HG02759 (cell line): ENCODE results near the gene RSPH3.
"Not testable (repeated sequence)": the region's sequence is repeated elsewhere in the genome, so short reads cannot be mapped to it uniquely, and the experiment has no call there.

Experiments used
- ATAC-seq: cut with Tn5 transposase; IDR thresholded peaks from one replicate; pipeline ENCODE4 v1.9.1; 2021; ENCODE audit warnings: mild to moderate bottlenecking, moderate library complexity; ENCODE audit not compliant: unreplicated experiment

RSPH3 gene

DNA sequence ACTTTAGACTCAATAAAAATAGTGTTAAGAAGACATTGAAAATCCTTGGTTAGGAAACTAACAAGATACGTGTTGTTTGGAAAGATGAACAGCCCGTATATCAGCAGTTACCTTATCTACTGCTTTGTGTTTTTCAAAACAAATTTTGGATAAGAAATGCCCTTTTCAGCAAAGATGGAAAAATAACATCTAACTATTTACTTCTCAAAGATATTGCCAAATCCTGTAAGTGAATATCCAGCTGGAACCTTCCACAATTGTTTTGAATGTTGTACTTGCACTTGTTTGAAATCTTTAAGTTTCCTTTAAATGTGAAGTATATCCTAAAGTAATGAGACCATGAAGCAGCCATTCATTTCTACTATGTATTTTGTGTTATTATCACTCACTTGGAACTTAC, 30.2 kb upstream of the RSPH3 start:
- ATAC-seq: no peak

DNA sequence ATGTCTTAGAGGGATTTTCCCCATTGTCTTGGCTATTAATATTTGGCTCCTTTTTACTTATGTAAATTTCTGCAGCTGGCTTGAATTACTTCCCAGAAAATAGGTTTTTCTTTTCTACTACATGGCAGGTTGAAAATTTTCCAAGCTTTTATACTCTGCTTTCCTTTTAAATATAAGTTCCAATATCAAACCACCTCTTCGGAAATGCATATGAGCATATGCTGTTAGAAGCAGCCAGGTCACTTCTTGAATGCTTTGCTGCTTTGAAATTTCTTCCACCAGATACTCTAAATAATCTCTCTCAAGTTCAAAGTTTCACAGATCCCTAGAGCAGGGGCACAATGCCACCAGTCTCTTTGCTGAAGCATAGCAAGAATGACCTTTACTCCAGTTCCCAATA, 25.2 kb upstream of the RSPH3 start:
- not testable (repeated sequence) for ATAC-seq

DNA sequence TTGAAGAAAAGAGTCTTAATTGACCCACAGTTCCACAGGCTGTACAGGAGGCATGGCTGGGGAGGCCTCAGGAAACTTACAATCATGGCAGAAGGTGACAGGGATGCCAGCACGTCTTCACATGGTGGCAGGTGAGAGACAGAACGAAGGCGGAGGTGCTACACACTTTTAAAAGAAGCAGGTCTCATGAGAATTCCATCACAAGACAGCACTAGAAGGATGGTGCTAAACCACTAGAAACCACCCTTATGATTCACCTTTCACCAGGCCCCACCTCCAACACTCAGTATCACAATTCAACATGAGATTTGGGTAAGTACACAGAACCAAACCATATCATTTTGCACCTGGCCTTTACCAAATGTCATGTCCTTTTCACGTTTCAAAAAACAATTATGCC, 23.9 kb upstream of the RSPH3 start:
- no peak for ATAC-seq

DNA sequence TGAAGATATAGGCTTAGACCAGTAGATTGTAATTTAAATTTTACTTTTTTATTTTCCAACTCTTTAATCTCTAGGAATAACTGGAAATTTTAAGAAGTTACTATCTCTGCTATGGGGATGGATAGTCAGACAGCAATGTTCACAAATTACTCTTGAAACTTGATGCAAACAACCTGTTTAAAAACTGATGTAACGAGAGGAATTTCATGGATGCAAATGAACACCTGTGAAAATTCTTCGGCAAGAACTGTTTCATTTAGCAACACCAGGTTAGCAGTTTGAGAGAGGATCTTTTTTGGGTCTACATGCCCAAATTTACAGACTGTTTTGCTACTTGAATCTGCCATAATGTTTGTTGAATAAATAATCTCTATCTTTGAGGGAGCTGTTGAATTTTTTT, 20.0 kb upstream of the RSPH3 start:
- no peak for ATAC-seq

DNA sequence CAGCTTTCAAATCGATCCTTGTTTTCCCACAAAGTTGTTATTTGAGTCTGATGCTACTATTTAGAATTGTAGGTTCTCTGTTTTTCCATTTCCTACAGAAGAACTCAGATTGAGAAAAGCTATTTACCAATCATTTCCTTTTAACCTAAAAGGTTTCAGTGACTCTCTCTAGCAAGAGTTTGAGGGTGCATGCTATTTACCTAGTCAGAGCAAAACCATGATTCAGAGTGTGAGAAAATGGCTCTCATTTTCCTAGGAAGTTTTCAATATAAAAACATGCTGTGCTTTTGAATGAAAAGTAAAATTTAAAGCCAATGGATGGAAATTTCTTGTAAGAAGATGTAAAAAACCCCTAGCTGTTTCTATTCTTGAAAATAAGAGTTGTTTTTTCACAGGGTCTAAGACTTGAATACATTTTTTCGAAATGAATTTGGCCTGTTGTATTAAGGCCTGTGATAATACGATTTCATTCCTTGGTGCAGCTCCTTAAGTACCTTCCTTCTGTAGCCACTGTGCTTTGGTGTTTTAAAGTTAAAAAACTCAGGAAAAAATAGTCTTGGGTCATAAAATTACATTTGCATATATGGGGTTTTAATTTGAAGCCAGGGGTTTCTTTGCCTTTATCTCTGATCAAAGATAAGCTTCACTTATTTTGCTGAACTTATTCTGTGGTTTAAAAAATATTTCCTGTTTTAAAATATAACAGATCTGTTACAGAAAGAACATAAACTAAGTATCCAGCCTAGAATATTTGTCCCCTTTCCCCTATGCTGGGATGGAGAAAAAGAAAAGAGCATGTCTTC, 18.0 kb upstream of the RSPH3 start:
- no peak for ATAC-seq

DNA sequence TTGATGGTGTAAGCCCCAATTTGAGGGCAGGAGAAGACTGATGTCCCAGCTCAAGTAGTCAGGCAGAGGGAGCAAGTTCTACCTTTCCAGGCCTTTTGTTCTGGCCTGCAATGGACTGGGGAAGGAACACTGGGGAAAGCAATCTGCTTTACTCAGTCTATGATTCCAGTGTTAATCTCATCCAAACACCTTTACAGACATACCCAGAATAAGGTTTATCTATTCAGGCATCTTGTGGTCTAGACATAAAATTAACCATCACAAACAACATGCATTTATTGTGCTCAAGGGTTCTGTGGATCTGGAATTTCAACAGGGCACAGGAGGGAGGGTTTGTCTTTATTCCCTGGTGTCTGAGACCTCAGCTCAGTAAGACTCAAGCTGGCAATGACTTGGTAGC, 14.4 kb upstream of the RSPH3 start:
- no peak for ATAC-seq

DNA sequence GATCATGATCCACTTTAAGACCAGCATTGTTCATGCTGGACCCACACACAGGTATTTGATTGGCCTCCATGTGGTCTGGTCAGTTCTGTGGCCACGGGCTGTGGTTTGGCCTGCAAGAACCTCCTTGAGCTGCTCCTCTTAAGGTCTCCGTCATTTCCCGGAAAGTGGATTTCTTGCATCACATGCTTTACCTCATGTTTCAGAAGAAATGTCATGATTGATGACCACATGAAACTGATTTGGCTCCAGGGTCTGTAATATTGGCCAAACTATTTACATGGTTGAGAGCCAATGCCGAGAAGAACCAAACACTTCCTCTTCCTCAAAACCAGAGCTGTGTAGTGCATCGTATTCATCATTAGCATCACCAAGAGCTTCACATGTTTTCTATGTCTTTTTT, 13.2 kb upstream of the RSPH3 start:
- ATAC-seq: no peak

DNA sequence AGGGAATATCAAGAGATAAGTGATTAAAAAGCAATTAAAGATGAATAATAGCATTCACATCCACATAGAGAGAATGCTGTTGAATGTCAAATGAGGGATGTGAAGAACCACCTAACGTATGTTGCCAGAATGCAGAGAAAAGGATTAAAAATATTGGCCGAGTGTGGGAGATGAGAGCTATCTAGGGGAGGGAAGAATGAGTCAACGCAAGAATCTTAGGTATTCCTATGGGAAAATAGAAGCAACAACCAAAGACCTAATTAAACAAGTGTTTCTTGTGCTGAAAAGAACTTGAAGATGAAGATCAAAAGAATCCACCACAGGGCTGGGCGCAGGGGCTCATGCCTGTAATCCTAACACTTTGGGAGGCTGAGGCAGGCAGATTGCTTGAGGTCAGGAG, 12.2 kb upstream of the RSPH3 start:
- ATAC-seq: no peak

DNA sequence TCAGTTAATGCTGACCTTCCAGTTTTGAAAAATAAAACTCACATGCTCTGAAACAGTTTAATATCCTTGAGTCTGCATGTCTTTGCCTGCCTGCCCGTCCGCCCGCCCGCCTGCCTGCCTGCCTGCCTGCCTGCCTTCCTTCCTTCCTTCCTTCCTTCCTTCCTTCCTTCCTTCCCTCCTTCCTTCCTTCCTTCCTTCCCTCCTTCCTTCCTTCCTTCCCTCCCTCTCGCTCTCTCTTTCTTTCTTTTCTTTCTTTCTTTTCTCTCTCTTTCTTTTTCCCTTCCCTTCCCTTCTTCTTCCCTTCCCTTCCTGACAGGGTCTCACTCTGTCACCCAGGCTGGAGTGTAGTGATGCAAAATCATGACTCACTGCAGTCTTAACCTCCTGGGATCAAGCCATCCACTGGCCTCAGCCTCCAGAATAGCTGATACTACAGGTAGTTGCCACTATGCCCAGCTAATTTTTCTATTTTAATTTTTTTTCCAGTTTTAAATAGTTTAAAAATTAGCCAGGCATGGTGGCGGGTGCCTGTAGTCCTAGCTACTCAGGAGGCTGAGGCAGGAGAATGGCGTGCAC, 10.1 kb upstream of the RSPH3 start:
- not testable (repeated sequence) for ATAC-seq

DNA sequence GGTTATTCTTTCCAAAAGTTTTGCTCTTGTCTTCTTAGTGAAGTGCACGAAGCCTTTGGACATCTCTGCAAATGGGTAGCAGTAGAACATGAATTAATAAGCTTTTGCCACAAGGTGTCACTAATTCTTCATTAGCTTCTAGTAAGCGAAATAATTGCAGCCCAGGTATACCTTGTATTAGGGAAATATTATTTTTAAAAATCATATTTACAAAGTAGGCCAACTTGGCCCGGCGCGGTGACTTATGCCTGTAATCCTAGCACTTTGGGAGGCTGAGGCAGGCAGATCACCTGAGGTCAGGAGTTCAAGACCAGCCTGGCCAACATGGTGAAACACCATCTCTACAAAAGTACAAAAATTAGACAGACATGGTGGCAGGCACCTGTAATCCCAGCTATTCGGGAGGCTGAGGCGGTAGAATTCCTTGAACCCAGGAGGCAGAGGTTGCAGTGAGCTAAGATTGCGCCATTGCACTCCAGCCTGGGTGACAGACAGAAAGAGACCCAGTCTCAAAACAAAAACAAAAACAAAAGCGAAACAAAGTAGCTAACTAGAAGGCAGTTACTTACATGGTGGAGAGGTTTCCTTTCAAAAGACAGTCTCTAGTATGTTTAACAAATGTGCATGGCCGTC, 8.8 kb upstream of the RSPH3 start:
- ATAC-seq: no peak

DNA sequence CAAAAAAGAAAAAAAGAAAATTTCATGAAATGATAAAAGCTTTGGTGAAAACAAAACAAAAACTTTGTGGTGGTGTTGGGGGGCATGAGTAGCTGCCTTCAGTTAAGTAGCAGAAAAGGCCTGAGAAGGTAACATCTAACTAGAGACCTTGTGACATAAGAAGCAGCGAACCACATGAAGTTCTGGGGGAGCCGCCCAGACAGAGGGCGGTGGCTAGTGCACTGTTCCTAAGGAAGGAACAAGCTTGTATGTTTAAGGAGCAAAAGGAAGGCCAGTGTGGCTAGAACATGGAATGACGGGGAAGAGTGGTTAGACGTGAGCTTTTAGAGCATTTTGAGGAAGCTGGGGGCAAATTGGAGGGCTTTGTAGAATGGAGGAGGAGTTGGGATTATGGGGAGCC, 7.5 kb upstream of the RSPH3 start:
- ATAC-seq: no peak

DNA sequence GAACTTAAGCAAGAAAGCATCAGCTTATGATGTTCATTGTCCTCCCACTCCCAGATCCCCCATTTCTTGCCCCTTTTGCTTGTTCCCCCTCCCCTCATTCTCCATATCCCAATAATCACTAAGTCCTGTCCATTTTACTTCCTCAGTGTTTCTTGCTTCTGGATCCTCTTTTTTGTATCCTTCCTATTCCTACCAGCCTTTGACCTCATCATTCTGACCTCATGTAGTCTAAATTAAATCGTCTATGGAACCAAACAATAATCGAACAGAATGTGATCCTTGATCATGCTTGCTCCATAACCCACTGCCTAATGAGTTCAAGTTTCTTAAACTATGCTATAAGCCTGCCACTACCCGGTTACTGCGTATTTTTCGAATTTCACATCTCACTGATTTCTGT, 5.4 kb upstream of the RSPH3 start:
- no peak for ATAC-seq

DNA sequence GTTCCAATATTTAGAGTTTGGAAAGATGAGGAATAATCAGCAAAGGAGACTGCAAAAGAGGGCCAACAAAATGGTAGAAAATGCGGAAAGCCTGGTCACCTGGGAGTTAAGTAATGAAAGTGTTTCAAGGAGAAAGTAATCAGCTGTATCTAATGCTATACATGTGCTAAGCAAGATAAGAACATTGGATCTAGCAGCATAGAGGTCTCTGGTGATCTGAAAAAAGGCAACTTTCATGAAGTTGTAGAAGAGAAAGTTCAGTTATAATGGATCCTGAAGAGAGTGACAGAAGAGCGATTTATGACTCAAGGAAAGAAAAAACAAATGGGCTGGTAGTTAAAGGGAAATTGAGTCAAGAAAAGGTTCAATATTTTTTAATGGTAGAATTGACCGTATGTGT, 4.6 kb upstream of the RSPH3 start:
- no peak for ATAC-seq

DNA sequence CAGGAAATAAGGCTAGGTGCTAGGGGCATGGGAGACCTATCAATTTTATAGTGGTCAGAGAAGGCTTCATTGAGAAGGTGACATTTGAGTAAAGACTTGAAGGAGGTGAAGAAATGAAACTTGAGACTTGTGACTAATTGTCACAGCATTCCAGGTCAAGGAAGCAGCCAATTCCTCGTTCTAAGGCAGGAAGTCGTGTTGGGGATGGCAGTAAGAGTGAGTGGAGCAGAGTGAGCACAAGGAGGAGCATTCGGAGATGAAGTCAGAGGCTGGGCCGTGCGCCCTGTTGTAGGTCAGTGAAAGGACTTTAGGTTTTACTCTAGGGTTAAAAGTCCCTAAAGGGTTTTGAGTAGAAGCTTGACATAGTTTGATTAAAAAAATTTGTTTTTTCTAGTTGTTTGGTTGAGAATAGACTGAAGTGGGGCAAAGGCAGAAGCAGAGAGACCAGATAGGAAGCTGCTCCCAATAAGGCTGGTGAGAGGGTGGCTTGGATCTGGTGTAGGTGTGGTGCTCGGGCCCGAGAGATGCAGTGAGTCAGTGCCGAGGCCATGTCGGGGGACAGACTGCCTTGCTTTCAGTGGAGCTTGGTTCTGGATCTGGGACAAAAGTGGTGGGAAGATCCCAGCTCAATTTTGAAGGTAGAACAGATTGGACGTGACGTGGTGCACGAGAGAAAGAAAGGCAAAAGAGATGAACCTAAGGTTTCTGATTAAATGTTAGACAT, 2.6 kb upstream of the RSPH3 start:
- no peak for ATAC-seq

DNA sequence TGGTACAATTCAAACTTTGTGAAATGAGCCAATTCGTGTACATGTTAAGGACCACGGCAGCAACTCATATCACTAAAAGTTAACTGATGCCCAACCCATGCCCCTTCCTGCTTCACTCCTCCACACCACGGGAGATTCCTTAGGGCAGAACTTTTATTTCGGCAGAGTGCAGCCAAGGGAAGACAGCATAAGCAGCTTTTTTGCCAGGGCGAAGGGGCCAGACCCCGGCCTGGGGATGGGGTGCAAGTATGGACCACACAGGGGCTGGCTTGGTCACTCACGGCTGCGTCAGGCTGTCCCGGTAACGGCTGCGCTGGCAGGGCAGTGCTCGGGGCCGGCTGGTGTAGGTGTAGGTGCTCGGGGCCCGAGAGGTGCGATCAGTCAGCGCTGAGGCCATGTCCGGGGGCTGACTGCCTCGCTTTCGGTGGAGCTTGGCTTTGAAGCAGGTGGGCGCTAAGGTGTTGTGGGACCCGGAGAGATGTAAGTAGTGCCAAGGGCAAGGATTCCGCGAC, 792 bp downstream of the RSPH3 start:
- peak; percentile 30 for ATAC-seq

DNA sequence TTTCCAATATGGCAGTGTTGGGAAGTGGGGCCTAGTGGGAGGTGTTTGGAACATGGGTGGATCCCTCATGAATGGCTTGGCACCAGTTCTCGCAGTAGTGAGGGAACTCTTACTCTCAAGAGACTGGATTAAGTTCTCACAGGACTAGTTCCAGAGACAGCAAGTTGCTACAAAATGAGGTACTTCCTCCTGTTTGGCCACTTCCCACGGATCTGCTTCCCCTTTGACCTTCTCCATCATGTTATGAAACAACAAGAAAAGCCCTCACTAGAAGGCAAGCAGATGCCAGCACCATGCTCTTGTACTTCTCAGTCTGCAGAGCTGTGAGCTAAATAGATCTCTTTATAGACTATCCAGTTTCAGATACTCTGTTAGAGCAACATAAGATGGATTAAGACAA, 3.1 kb downstream of the RSPH3 start:
- no peak for ATAC-seq

DNA sequence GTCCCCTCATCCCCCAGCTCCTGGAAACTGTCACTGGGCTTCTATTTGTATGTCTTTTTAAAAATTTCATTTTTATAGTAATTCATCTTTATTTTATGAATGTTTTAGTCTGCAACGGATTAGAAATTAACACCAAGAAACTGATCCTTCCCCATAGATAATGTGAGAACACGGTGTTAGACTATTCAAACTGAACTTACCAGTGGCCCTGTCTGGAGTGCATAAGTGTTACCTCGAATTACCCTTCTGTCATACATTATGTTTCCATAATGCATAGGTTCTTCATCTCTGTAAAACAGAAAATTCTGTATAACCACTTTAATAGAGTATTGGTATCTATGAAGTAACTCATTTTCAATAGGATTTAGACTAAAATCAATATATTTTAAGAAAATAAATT, 6.4 kb downstream of the RSPH3 start:
- no peak for ATAC-seq

DNA sequence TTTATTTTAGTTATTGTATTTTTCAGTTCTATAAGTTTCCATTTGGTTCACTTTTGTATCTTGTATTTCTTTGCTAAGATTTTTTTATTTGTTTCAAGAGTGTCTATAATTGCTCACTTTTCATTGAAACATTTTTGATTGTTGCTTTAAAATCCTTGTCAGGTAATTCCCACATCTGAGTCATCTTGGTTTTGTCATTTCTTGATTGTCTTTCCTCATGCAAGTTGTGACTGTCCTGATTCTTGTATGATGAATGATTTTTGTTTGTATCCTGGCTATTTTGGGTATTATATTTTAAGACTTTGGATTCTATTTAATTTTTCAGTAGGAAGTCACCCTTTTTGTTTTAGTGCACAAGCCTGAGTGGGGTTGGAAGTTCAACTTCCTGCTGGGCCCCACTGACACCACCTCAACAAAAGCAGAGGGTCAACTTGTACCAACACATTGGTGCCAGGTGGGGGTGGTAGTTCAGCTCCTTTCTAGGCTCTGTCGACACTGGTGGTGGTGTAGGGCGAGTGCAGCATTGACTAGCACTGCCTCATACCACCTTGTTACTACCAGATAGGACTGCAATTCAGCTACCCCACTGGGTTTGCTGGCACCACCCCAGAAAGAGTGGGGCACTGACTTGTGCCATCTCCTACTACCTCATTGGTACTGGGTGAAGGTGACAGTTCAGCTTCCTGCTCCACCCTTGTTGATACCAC, 8.8 kb downstream of the RSPH3 start:
- ATAC-seq: no peak

DNA sequence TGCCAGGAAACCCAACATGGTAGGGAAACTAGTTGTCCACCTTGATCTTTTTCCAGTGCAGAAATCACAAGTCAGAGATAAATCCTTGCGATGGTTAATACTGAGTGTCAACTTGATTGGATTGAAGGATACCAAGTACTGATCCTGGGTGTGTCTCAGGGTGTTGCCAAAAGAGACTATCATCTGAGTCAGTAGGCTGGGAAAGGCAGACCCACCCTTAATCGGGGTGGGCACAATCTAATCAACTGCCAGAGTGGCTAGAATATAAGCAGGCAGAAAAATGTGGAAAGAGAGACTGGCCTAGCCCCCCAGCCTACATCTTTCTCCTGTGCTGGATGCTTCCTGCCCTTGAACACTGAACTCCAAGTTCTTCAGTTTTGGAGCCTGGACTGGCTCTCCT, 10.3 kb downstream of the RSPH3 start:
- ATAC-seq: not testable (repeated sequence)

DNA sequence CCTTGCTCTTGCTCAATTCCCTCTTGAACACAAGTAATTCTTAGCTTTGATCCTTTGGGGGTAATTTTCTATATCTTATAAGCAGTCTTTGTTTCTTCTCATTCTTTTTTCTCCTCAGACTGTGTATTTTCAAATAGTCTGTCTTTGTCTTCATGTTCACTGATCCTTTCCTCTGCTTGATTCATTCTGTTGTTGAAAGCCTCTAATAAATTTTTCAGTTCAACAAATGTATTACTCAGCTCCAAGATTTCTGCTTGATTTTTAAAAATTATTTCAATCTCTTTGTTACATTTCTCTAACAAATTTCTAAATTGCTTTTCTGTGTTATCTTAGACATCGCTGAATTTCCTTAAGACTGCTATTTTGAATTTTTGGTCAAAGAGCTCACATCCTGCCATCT, 11.5 kb downstream of the RSPH3 start:
- ATAC-seq: no peak

DNA sequence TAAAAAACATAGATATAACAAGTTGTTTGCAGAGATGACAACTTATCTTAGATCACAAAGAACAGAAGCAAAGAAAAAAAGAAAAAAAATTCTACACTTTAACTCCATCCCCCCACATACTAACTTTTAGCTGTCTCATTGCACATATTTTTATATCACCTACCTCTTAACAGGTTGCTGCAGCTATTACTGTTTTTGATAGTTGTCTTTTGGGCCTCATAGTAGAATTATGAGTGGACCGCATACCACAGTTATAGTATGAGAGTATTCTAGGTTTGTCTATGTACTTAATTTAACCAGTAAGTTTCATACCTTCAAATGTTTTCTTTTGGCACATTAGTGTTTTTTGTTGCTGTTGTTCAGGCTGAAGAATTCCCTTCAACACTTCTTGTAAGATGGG, 12.3 kb downstream of the RSPH3 start:
- ATAC-seq: no peak
